ENCODE measurements around the gene ADGRE1.

ADGRE1 gene, protein sequence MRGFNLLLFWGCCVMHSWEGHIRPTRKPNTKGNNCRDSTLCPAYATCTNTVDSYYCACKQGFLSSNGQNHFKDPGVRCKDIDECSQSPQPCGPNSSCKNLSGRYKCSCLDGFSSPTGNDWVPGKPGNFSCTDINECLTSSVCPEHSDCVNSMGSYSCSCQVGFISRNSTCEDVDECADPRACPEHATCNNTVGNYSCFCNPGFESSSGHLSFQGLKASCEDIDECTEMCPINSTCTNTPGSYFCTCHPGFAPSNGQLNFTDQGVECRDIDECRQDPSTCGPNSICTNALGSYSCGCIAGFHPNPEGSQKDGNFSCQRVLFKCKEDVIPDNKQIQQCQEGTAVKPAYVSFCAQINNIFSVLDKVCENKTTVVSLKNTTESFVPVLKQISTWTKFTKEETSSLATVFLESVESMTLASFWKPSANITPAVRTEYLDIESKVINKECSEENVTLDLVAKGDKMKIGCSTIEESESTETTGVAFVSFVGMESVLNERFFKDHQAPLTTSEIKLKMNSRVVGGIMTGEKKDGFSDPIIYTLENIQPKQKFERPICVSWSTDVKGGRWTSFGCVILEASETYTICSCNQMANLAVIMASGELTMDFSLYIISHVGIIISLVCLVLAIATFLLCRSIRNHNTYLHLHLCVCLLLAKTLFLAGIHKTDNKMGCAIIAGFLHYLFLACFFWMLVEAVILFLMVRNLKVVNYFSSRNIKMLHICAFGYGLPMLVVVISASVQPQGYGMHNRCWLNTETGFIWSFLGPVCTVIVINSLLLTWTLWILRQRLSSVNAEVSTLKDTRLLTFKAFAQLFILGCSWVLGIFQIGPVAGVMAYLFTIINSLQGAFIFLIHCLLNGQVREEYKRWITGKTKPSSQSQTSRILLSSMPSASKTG

DNA sequence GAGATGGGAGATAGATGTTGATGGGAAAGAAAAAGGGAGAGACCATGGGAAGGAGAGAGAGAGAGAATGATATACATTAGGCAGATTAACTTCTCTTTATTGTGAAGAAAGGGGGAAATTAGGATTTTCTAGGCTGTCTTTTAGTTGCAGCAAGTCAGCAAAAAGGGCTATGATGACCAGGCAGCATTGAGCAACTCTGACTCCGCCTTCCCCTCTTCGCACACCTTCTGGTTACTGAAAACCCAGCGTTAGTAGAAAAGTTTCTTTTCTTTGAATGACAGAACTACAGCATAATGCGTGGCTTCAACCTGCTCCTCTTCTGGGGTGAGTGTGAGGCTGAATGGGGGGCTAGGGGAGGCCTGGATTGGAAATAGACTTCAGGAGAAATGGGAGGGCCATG, at the start of gene ADGRE1:
Gene ADGRE1 (plus strand): TSS at position 264 of the 400 bp plus-strand sequence. CDS start 30 bp downstream, at position 294.
- H3K36me3 ChIP-seq (ENCODE audit: insufficient read depth, low read length): no peaks in the 10 kb centered on the region
- H3K9ac ChIP-seq (ENCODE audit: low read length): no peak within 1 kb of the TSS
- H3K4me3 ChIP-seq (ENCODE audit: low read depth in 1 of 2, low read length in 2 of 2): no peak within 1 kb of the TSS
- no peak within 1 kb of the TSS for H3K27ac ChIP-seq (ENCODE audit: low read depth, low read length)
- H3K9me3 ChIP-seq (ENCODE audit: low read length): no peaks in the 10 kb centered on the region
- no peaks in the 10 kb centered on the region for H3K4me1 ChIP-seq (ENCODE audit: insufficient read depth, low read length)
- H3K27me3 ChIP-seq (ENCODE audit: control insufficient read depth in 1 of 2, insufficient read depth in 2 of 2, low read length in 2 of 2): no peaks in the 10 kb centered on the region

DNA sequence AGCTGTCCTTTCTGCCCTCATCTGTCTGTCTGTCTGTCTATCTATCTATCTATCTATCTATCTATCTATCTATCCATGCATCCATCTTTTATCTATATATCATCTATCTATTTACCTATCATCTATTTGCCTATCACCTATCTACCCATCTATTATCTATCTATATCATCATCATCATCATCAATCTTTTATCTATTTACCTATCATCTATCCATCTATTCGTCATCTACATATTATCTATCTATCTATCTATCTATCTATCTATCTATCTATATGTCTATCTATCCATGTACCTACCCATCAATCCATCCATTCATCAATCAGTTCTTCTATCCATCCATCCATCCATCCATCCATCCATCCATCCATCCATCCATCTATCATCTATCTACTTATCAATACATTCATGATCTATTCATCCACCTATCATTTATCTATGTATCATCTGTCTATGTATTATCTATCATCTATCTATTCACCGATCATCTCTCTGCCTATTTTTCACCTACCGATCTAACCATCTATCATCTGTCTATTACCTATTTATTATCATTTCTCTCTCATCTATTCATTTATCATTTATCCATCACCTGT, 49.2 kb upstream of the ADGRE1 start:
- no peaks in the 10 kb centered on the region for H3K27me3 ChIP-seq (ENCODE audit: control insufficient read depth in 1 of 2, insufficient read depth in 2 of 2, low read length in 2 of 2)
- H3K9ac ChIP-seq (ENCODE audit: low read length): no peak overlapping the region
- H3K36me3 ChIP-seq (ENCODE audit: insufficient read depth, low read length): no peaks in the 10 kb centered on the region
- no peak overlapping the region for H3K4me3 ChIP-seq (ENCODE audit: low read depth in 1 of 2, low read length in 2 of 2)
- H3K9me3 ChIP-seq (ENCODE audit: low read length): no peaks in the 10 kb centered on the region
- H3K27ac ChIP-seq (ENCODE audit: low read depth, low read length): no peak overlapping the region
- no peaks in the 10 kb centered on the region for H3K4me1 ChIP-seq (ENCODE audit: insufficient read depth, low read length)

DNA sequence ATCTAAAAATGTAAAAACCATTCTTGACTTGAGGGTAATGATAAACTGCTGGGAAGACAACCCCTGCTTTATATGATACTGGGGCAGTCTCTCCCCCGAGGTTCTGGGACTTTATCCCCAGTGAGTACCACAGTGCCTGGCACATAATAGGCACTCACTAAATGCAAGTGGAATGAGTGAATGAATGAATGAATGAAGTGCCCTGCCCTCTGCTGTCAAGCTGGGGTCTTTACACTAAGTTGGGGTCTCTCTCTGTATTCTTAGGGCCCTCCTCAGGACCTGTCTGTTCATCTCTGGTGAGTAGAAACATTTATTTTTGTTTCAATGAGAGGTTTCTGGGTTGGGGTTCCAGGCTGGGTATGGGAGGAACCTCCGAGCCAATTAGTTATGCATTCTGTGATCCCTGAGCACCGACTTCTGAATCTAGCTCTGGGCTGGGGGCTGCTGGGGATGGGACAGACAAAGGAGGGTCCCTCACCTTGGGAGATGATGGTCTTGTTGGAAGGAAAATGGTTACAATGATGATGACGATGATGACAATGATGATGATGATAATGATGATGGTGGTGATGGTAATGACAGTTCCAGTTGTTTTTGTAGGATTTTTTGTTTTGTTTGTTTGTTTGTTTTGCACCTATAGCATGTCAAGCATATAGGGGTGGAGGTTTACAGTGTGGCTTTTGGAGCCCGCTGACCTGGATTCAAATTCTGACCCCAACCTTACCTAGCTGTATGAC, 44.3 kb upstream of the ADGRE1 start:
- Histone ChIP-seq H3K4me3 (ENCODE audit: low read depth in 1 of 2, low read length in 2 of 2) (no peak overlapping the region), H3K27me3 (ENCODE audit: control insufficient read depth in 1 of 2, insufficient read depth in 2 of 2, low read length in 2 of 2) (no peaks in the 10 kb centered on the region), H3K36me3 (ENCODE audit: insufficient read depth, low read length) (no peaks in the 10 kb centered on the region), H3K4me1 (ENCODE audit: insufficient read depth, low read length) (no peaks in the 10 kb centered on the region), H3K9ac (ENCODE audit: low read length) (no peak overlapping the region), H3K27ac (ENCODE audit: low read depth, low read length) (no peak overlapping the region), H3K9me3 (ENCODE audit: low read length) (no peaks in the 10 kb centered on the region)

DNA sequence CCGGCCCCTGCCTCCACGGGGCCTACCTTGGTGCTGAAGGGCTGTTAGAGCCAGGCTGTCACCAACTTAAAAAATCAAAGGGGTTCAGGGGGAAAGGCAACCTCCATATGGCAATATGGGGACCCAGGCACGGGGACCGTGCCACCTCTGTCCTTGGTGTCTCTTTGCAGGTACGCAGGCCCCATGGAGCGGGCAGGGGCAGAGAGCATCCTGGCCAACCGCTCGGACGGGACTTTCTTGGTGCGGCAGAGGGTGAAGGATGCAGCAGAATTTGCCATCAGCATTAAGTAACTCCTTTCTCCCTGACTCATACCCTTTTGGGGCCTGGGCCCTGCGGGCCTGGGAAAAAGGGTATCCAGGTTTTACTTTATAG, 39.6 kb upstream of the ADGRE1 start:
- no peaks in the 10 kb centered on the region for H3K27me3 ChIP-seq (ENCODE audit: control insufficient read depth in 1 of 2, insufficient read depth in 2 of 2, low read length in 2 of 2)
- no peak overlapping the region for H3K9ac ChIP-seq (ENCODE audit: low read length)
- no peak overlapping the region for H3K4me3 ChIP-seq (ENCODE audit: low read depth in 1 of 2, low read length in 2 of 2)
- no peak overlapping the region for H3K27ac ChIP-seq (ENCODE audit: low read depth, low read length)
- H3K9me3 ChIP-seq (ENCODE audit: low read length): no peaks in the 10 kb centered on the region
- no peaks in the 10 kb centered on the region for H3K36me3 ChIP-seq (ENCODE audit: insufficient read depth, low read length)
- H3K4me1 ChIP-seq (ENCODE audit: insufficient read depth, low read length): no peaks in the 10 kb centered on the region

DNA sequence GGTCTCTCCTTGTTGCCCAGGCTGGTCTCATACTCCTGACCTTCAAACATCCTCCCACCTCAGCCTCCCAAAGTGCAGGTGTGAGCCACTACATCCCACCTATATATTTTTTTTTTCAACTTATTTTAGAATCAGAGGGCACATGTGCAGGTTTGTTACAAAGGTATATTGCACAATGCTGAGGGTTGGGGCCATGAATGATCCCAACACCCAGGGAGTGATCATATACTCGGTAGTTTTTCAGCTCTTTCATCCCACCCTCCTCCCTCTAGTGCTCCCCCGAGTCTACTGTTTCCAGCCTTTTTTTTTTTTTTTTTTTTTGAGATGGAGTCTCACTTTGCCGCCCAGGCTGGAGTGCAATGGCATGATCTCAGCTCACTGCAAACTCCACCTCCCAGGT, 38.4 kb upstream of the ADGRE1 start:
- no peaks in the 10 kb centered on the region for H3K27me3 ChIP-seq (ENCODE audit: control insufficient read depth in 1 of 2, insufficient read depth in 2 of 2, low read length in 2 of 2)
- no peaks in the 10 kb centered on the region for H3K36me3 ChIP-seq (ENCODE audit: insufficient read depth, low read length)
- H3K9ac ChIP-seq (ENCODE audit: low read length): no peak overlapping the region
- H3K4me1 ChIP-seq (ENCODE audit: insufficient read depth, low read length): no peaks in the 10 kb centered on the region
- no peaks in the 10 kb centered on the region for H3K9me3 ChIP-seq (ENCODE audit: low read length)
- no peak overlapping the region for H3K4me3 ChIP-seq (ENCODE audit: low read depth in 1 of 2, low read length in 2 of 2)
- H3K27ac ChIP-seq (ENCODE audit: low read depth, low read length): no peak overlapping the region

DNA sequence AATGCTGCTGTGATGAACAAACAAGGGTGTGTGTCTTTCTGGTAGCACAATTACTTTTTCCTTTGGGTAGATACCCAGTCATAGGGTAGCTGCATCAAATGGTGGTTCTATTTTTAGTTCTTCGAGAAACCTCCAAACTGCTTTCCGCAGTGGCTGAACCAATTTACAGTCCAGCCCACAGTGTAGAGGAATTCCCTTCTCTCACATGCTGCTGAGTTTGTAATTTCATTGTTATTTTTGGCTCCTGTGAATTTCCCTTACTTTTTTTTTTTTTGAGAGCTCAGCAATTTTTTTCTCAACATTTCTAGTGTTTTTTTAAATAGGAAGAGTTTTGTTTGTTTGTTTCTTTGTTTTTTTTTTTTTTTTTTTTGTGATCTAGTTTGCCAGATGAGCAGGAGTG, 37.5 kb upstream of the ADGRE1 start:
- Histone ChIP-seq H3K36me3 (ENCODE audit: insufficient read depth, low read length) (no peaks in the 10 kb centered on the region), H3K27me3 (ENCODE audit: control insufficient read depth in 1 of 2, insufficient read depth in 2 of 2, low read length in 2 of 2) (no peaks in the 10 kb centered on the region), H3K4me1 (ENCODE audit: insufficient read depth, low read length) (no peaks in the 10 kb centered on the region), H3K9ac (ENCODE audit: low read length) (no peak overlapping the region), H3K4me3 (ENCODE audit: low read depth in 1 of 2, low read length in 2 of 2) (no peak overlapping the region), H3K9me3 (ENCODE audit: low read length) (no peaks in the 10 kb centered on the region), H3K27ac (ENCODE audit: low read depth, low read length) (no peak overlapping the region)

DNA sequence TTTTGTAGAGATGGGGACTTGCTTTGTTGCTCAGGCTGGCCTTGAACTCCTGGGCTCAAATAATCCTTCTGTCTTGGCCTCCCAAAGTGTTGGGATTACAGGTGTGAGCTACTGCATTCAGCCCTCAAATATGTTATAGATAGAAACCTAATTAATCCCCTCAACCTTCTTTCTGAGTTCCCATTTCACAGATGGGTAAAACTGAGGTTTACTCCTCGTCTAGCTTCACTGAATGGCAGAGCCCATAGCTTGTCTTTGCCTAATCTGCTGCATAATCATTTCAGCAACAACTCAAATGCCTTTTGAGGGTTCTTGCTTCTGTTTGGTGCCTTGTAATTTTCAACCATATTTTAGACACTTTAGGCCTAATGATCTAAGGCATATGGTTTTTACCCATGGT, 36.0 kb upstream of the ADGRE1 start:
- H3K27me3 ChIP-seq (ENCODE audit: control insufficient read depth in 1 of 2, insufficient read depth in 2 of 2, low read length in 2 of 2): no peaks in the 10 kb centered on the region
- H3K27ac ChIP-seq (ENCODE audit: low read depth, low read length): no peak overlapping the region
- H3K36me3 ChIP-seq (ENCODE audit: insufficient read depth, low read length): no peaks in the 10 kb centered on the region
- no peak overlapping the region for H3K9ac ChIP-seq (ENCODE audit: low read length)
- H3K4me3 ChIP-seq (ENCODE audit: low read depth in 1 of 2, low read length in 2 of 2): no peak overlapping the region
- no peaks in the 10 kb centered on the region for H3K4me1 ChIP-seq (ENCODE audit: insufficient read depth, low read length)
- no peaks in the 10 kb centered on the region for H3K9me3 ChIP-seq (ENCODE audit: low read length)

DNA sequence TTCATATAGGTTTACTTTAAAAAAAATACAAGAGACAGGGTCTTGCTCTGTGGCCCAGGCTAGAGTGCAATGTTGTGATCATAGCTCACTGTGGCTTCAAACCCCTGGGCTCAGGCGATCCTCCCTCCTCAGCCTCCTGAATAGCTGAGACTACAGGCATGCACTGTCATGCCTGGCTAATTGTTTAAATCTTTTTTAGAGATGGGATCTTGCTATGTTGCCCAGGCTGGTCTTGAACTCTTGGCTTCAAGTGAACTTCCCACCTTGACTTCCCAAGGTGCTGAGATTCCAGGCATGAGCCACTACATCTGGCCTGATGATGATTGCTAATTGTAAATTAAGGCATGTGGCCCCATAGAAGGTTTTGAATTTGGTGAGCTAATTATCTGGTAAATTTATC, 35.4 kb upstream of the ADGRE1 start:
- H3K9ac ChIP-seq (ENCODE audit: low read length): no peak overlapping the region
- no peaks in the 10 kb centered on the region for H3K36me3 ChIP-seq (ENCODE audit: insufficient read depth, low read length)
- H3K9me3 ChIP-seq (ENCODE audit: low read length): no peaks in the 10 kb centered on the region
- H3K4me3 ChIP-seq (ENCODE audit: low read depth in 1 of 2, low read length in 2 of 2): no peak overlapping the region
- no peaks in the 10 kb centered on the region for H3K4me1 ChIP-seq (ENCODE audit: insufficient read depth, low read length)
- no peaks in the 10 kb centered on the region for H3K27me3 ChIP-seq (ENCODE audit: control insufficient read depth in 1 of 2, insufficient read depth in 2 of 2, low read length in 2 of 2)
- no peak overlapping the region for H3K27ac ChIP-seq (ENCODE audit: low read depth, low read length)

DNA sequence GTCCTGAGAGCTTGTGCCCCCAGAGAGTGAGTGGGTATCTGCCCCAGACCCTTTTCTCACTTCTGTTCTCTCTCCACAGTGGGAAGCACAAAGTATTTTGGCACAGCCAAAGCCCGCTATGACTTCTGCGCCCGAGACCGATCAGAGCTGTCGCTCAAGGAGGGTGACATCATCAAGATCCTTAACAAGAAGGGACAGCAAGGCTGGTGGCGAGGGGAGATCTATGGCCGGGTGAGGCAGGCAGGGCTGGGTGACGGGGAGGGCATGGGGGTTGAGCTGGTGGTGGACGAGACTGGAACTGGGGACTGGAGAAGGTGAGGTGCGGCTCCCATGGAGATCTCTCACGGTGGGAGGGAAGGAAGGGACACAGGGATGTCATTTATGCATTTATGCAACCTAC, 33.5 kb upstream of the ADGRE1 start:
- Histone ChIP-seq H3K27ac (ENCODE audit: low read depth, low read length) (no peak overlapping the region), H3K9ac (ENCODE audit: low read length) (no peak overlapping the region), H3K4me3 (ENCODE audit: low read depth in 1 of 2, low read length in 2 of 2) (no peak overlapping the region), H3K4me1 (ENCODE audit: insufficient read depth, low read length) (no peaks in the 10 kb centered on the region), H3K36me3 (ENCODE audit: insufficient read depth, low read length) (no peaks in the 10 kb centered on the region), H3K27me3 (ENCODE audit: control insufficient read depth in 1 of 2, insufficient read depth in 2 of 2, low read length in 2 of 2) (no peaks in the 10 kb centered on the region), H3K9me3 (ENCODE audit: low read length) (no peaks in the 10 kb centered on the region)

DNA sequence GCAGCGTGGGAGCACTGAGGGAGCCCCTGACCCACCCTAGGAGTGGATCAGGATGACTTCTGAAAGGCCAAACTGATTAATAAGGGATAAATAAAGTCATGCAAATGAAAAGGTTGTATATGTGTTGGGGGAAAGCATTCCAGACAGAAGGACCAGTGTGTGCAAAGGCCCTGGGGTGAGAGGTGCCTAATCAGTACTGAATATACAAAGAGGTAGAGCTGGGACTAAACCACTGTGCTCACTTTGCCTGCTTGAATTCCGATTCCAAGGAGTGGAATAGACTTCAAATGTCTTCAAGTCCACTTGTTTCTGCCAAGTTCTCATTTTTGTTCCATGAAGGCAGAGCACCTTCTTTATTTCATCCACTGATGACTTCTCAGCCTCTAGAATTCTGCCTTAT, 32.6 kb upstream of the ADGRE1 start:
- no peaks in the 10 kb centered on the region for H3K4me1 ChIP-seq (ENCODE audit: insufficient read depth, low read length)
- no peak overlapping the region for H3K9ac ChIP-seq (ENCODE audit: low read length)
- no peaks in the 10 kb centered on the region for H3K27me3 ChIP-seq (ENCODE audit: control insufficient read depth in 1 of 2, insufficient read depth in 2 of 2, low read length in 2 of 2)
- H3K36me3 ChIP-seq (ENCODE audit: insufficient read depth, low read length): no peaks in the 10 kb centered on the region
- no peak overlapping the region for H3K27ac ChIP-seq (ENCODE audit: low read depth, low read length)
- H3K9me3 ChIP-seq (ENCODE audit: low read length): no peaks in the 10 kb centered on the region
- no peak overlapping the region for H3K4me3 ChIP-seq (ENCODE audit: low read depth in 1 of 2, low read length in 2 of 2)

DNA sequence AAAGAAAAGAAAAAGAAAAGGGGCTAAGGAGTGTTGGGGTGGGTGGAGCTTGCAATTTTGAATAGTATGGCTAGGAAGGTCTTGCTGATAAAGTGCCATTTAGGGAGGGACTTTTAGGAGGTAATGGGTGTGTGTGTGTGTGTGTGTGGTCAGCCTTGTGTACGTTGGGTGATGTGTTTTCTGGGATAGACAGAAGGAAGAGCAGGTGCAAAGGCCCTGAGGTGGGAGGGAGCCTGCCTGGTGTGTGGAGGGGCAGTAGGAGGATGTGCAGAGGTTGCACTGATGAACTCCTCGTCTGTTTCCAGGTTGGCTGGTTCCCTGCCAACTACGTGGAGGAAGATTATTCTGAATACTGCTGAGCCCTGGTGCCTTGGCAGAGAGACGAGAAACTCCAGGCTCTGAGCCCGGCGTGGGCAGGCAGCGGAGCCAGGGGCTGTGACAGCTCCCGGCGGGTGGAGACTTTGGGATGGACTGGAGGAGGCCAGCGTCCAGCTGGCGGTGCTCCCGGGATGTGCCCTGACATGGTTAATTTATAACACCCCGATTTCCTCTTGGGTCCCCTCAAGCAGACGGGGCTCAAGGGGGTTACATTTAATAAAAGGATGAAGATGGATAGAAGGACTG, 30.5 kb upstream of the ADGRE1 start:
- Histone ChIP-seq H3K4me1 (ENCODE audit: insufficient read depth, low read length) (no peaks in the 10 kb centered on the region), H3K9ac (ENCODE audit: low read length) (no peak overlapping the region), H3K9me3 (ENCODE audit: low read length) (no peaks in the 10 kb centered on the region), H3K36me3 (ENCODE audit: insufficient read depth, low read length) (no peaks in the 10 kb centered on the region), H3K27me3 (ENCODE audit: control insufficient read depth in 1 of 2, insufficient read depth in 2 of 2, low read length in 2 of 2) (no peaks in the 10 kb centered on the region), H3K27ac (ENCODE audit: low read depth, low read length) (no peak overlapping the region), H3K4me3 (ENCODE audit: low read depth in 1 of 2, low read length in 2 of 2) (no peak overlapping the region)
